ENCODE data around the gene RFX2. TPM values are rescaled to one million over a fixed set of nuclear protein-coding genes. Genes with fewer than 3 reads are reported as not detected.
"Not testable (repeated sequence)": the region's sequence is repeated elsewhere in the genome, so short reads cannot be mapped to it uniquely, and the experiment has no call there.

The RFX2 gene
- total RNA-seq, 1 donor from 2014 or later: 2.3 TPM

DNA sequence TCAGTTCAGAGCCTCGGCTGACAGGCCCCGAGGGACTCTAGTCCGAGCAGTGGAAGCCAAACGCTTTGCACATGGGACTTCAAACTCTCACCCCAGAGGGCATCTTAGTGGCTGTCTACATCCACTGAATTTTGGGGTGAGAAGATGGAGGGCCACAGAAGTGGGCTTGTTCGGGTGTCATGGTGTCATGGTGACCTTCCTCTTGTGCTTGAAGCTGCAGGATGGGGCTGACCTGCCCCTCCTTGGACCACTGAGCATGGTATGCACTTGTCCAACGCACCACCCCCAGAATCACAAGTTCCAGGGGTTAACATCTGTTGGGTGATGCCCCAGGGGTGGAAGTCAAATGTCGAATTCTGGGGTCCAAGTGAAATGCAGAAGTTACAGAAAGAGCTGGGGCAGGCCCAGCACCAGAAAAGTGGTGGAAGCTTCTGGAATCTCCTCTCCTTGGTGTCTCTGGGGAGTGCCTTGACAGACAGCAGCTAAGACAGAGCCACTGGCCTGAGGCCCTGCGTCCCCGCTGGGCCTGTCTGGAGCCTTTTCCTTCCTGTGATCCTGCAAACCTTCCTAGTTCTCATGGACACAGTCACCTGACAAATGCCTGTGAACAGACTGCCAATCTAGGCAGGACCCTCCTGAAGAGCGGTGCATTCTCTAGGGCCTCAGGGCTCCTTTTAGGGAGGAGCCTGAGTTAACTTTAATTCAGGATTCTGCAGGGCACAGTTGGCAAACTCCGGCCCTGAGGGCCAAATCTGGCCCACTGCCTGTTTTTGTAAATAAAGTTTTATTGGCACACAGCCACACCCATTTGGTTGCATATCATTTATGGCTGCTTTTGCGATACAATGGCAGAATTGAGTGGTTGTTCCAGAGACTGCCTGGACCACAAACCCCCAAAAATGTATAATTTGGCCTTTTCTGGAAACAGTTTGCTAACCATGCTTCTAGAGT, 67.2 kb downstream of the RFX2 start:
- peak; percentile 33 for DNase-seq (ENCODE audit: low spot score)
- no peak for ATAC-seq

DNA sequence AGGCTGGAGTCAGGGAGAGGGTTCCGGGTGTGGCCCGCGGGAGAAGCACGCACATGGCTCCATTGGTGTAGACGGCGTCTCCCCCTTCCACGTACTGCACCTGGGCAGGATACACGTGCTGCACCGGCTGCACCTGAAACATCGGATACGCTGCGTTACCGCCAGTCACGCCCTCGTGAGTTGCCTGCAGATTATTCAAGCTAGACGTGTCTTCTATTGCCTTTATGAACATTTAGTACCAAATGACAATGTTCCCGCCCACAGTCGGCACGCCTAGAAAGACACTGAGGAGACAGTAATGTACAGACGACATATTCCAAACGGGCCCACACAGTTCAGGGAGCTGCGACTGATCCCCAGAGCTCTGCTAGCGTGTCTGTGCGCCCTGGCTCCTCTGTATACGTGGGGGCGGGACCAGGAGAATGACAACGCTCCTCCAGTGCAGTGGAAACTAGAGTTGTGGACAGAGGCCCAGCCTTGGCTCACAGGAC, 68.3 kb downstream of the RFX2 start:
- DNase-seq (ENCODE audit: low spot score) (peak; percentile 39), ATAC-seq (no peak)

DNA sequence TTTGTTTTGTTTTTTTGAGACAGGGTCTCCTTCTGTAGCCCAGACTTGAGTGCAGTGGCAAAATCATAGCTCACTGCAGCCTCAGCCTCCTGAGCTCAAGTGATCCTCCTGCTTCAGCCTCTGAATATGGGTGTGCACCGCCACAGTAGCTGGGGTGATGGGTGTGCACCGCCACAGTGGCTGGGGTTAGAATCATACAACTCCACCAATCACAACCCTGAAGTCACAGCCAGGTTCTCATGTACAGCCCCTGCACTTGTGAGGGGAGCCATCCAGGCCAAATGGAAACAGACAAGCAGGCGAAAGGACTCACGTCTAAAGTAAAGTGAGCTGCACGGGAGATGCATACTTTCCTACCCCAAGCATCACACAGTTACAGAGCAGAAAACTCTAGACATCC, 69.2 kb downstream of the RFX2 start:
- peak; percentile 33 for DNase-seq (ENCODE audit: low spot score)
- ATAC-seq: no peak

DNA sequence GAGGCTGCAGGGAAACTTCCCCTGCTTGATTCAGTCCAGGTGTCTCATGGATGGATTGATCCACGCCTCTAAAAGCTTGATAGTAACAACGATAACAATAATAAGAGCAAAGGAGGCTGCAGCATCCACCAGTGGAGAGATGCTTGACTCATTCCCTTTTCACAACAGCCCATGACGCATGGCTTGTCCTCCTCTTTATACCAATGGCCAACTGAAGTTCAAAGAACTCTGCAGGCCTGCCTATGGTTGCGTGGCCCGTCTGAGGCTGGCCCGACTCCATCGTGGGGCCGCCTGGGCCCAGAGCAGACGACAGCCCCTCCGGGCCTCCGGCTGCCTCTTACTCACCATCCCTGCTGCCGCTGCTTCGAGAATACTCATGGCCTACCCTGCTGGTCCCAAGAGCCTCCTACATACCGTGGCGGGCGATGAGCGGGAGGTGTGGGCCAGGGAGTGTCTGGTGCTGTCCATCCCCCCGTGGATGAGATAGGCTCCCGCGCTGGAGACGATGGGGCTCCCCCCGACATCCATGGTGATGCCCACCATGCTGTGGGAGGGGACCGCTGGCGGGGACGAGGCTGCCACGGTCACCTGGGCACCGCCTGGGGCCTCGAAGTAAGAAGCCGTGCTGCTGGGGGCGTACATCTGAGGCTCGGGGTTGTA, 70.6 kb downstream of the RFX2 start:
- DNase-seq (ENCODE audit: low spot score) (peak; percentile 41), ATAC-seq (no peak)

DNA sequence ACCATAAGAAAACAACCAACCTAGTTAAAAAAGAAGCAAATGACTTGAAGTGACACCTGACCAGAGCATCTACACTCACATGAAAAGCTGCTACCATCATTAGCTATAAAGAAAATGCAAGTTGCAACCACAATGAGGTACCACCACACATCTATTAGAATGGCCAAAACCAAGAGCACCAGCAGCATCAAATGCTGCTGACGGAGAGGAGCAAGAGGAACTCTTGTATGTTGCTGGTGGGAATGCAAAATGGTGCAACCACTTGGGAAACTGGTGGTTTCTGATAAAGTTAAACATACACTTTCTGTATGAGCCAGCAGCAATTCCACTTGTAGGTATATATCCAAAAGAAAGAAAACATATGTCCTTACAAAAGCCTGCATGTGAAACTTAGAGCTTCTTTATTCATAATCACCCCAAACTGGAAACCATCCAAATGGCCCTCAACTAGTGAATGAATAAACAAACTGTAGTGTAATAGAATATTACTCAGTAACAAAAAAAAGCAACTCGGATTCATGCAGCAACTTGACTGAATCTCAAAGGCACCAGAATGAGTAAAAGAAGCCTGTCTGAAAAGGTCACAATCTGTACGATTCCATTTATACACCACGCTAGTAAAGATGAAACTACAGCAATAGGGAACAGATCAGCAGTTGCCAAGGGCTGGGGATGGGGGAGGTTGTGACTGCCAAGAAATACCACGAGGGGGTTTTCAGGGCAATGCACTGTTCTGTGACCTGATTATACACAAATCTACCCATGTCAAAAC, 71.5 kb downstream of the RFX2 start:
- ATAC-seq: no peak
- DNase-seq (ENCODE audit: low spot score): no peak

DNA sequence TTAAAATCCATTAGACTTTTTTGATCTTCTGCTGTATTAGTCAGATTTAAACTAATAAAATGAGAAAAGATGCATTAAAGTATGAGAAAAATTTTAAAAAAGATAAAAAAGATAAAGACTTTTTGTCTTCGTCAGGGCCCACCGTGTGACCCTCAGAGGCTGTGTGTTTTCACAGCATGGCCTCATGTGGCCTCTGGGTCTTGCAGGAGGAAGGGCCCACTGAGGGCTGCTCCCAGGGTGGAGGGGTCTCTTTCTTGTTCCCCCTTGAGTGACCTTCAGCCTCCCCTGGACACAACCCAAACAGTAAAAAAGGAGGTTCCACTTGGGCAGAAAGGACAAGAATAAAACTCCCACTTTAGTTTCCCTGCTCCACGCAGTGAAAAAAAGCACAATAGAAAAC, 75.3 kb downstream of the RFX2 start:
- ATAC-seq: no peak
- DNase-seq (ENCODE audit: low spot score): peak; percentile 8

DNA sequence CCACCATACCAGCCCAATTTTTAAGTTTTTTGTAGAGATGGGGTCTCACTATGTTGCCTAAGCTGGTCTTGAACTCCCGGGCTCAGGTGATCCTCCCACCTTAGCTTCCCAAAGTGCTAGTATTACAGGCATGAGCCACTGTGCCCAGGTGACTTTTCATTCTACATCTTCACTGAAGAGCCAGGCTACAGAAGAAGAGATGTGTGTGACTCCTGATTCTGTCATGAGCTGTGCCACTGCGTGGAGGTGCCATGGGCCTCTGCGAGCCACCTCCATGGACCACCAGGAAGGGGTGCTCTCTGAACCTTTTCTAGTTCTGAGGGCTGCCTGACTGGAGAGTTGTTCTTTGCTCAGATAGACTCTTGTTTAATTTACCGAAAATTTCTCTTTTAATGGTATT, 75.8 kb downstream of the RFX2 start:
- peak; percentile 16 for DNase-seq (ENCODE audit: low spot score)

DNA sequence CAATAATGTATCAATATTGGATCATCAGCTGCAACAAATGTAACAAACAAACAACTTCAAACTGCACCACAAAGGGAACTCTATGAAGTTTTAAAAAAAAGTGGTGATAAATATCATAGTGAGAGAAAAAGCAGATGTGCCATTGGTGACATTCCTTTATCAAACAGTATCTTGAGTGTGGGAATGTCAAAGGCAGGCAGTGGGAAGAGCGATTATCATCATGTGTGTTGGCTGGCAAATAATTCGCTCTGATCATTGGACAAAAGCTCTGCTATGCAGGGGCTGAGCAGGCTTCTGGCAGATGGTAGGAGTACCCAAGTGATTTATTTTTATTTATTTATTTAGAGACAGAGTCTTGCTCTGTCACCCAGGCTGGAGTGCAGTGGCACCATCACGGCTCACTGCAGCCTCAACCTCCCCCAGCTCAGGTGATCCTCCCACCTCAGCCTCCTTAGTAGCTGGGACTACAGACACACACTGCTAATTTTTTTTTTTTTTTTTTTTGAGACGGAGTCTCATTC, 76.5 kb downstream of the RFX2 start:
- DNase-seq (ENCODE audit: low spot score): peak; percentile 4
- no peak for ATAC-seq

More for the DNA sequence above, 75.8 kb downstream of the RFX2 start:
- ATAC-seq: no peak

DNA sequence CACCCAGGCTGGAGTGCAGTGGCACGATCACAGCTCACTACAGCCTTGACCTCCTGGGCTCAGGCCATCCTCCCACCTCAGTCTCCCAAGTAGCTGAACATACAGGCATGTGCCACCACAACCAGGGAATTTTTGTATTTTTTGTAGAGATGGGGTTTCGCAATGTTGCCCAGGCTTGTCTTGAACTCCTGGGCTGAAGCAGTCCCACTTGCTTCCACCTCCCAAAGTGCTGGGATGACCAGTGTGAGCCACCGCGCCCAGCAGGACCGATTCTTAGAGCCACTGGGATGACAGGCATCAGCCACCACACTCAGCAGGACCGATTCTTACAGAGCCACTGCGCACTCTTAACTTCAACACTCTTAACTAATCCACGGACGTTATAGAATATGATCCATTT, 77.5 kb downstream of the RFX2 start:
- ATAC-seq (no peak), DNase-seq (ENCODE audit: low spot score) (peak; percentile 27)

DNA sequence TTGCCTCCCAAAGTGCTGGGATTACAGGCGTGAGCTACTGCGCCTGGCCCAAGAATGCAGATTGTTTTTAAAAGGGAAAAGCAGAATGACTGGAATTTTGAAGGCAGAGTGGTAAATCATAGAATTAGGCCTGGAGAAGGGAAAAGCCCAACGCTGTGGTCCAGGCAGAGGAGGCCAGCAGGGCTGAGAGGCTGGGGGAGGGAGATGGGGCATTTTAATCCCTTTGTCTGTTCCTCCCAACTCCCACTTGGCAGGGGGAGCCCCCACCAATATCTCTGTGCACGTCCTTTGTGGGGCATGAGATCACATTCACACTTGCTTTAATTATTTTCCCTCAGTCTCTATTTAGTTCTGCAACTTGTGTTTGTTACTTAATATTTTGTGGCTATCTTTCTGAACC, 77.9 kb downstream of the RFX2 start:
- DNase-seq (ENCODE audit: low spot score): peak; percentile 16
- no peak for ATAC-seq

DNA sequence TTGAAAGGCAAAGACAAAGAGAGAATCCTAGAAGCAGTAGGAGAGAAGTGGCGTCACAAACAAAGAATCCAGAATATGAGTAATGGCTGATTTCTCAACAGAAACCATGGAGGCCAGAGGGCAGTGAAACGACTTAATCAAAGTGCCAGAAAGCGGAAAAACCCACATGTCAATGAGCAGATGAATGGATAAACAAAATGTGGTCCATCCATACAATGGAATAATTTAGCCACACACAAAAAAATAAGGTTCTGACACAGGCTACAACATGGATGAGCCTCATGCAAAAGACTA, 80.1 kb downstream of the RFX2 start:
- DNase-seq (ENCODE audit: low spot score) (no peak), ATAC-seq (no peak)

DNA sequence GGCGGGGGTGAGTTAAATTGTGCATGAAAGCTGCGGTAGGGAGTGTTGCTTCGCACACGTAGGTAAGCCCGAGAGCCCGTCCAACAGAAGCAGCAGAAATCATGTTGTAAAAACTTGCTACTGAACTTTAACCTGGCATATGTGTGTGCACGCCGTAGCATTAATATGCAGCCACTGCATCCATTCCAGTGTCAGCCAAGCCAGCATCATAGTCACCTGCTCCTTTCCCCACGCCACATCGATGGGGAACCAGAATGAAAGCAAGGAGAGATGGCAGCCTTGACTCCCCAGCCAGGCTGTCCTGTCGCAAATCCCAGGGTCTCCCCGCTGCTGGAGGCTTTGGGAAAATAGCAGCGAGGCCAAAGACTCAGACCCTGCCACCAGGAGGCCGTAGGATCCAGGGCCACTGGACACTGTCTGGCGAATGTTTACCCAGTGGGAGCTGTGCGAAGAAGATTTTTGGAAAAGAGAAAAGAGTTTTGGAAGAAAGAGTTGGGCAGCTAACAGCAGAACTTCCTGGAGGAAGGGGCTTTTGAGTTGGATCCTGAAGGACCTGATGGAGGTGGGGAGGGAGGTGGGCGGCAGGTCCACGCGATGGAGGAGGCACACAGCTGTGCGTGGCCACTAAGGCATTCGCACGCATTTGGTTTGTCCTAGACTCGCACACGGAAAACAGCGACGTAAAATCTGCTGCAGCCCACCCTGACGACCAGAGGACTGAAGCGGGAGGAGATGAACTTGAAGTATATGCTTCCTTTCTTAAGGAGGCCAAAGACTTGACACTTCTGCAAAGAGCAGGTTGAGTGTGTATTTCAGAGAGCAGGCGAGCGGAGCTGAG, 83.7 kb downstream of the RFX2 start:
- no peak for ATAC-seq

DNA sequence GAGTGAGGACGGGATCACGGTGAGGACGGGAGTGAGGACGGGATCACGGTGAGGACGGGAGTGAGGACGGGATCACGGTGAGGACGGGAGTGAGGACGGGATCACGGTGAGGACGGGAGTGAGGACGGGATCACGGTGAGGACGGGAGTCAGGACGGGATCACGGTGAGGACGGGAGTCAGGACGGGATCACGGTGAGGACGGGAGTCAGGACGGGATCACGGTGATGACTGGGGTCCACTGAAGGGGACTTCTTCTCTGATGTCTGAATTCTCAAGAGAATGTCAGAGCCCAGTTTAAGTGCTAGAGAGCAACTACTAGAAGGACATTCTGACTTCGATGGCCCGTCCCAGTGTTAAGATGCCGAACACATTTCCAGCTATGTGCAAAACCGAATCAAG, 85.5 kb downstream of the RFX2 start:
- not testable (repeated sequence) for DNase-seq (ENCODE audit: low spot score); ATAC-seq

More for the DNA sequence above, 83.7 kb downstream of the RFX2 start:
- no peak for DNase-seq (ENCODE audit: low spot score)

DNA sequence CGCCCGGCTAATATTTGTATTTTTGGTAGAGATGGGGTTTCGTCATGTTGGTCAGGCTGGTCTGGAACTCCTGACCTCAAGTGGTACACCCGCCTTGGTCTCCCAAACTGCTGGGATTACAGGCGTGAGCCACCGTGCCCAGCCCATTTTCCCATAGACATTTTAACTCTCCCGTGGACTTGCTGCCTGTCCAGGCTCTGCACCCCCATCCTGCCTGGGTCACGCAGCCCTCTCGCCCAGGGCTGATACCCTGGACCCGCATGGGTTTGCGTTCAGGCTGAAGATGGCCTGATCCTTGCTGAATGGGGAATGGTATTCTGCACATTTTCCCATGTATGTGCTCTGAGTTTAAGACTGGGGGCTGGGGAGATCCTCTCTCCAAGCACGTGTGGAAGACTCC, 86.4 kb downstream of the RFX2 start:
- ATAC-seq: no peak
- DNase-seq (ENCODE audit: low spot score): no peak

DNA sequence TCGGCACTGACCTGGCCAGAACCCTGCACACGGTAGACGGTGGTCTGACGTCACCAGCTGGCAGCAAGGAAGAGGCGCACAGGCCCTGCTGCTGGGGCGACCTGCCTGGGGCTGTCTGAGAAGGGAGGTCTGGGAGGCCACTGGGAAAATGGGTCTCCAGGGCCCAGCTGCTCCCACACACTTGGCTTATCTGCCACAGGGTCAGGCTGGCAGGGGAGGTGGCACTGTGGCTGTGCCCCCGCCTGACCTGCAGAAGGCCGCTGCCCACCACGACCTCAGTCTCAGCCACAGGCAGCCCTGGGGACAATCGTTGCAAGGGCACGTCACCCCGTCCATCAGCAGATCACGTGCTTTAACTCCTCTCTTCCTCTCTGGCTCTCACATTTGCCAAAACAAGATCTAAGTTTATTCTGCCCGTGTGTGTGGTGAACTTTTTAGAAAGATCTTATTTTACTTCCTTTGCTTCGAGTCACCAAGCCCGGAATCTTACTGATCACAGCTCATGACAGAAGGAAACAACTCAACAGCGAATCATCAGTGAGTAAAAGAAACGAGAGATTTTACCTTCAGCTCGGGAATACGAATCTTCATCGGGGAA, 87.1 kb downstream of the RFX2 start:
- no peak for DNase-seq (ENCODE audit: low spot score)
- no peak for ATAC-seq

DNA sequence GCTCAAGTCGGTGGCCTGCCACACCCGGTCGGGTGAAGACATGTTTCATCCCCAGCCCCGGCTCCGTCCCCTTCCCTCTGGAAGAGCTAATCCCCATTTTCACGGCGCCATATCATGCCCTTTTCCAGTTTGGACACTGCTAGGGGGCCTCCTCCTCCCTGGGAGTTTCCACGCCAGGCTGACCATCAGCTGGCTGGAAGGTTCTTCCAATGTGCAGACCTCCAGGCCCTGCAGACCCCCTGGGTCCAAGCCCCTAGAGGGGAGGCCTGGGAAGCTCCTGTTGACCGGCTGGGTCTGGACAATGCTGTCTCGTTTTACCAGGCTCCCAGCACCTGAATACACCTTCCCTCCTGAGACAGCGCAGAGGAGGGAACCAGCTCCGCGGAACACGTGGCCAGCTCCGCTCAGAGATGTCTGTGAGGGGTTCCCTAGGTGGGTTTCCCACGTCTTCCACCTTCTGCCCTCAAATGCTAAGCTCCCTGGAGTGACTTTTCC, 87.7 kb downstream of the RFX2 start:
- peak; percentile 4 for ATAC-seq
- no peak for DNase-seq (ENCODE audit: low spot score)

DNA sequence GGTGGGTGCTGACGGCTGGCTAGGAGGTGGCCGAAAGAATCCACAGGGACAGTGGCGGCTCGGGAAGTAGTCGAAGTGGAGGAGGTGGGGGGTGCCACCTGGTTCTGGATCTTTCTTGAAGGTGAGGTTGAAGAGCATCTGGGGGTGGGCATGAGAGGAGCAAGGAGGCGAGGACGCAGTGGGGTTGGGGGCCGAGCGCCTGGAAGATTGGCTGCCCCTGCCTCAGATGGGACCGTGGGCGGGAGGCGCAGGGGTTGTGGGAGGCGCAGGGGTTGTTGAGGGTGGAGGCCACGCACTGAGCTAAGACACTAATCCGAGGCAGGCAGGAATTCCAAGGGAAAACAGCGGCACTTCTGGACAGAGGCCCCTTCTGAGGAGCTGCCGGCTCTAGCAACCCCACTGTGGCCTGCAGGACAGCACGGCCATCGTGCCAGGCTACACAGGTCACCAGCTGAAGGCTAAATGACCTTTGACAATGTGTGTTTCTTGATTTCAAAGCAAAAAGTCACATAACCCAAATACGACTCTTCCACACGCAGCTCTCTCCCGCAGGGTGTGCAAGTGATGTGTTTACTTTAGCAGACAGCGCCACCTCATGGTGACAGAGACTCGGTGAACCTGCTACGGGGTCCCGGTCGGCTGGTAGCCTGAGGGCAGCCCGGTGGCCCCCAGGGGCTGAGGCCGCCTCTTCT, 88.3 kb downstream of the RFX2 start:
- peak; percentile 93 for ATAC-seq
- peak; percentile 83 for DNase-seq (ENCODE audit: low spot score)

DNA sequence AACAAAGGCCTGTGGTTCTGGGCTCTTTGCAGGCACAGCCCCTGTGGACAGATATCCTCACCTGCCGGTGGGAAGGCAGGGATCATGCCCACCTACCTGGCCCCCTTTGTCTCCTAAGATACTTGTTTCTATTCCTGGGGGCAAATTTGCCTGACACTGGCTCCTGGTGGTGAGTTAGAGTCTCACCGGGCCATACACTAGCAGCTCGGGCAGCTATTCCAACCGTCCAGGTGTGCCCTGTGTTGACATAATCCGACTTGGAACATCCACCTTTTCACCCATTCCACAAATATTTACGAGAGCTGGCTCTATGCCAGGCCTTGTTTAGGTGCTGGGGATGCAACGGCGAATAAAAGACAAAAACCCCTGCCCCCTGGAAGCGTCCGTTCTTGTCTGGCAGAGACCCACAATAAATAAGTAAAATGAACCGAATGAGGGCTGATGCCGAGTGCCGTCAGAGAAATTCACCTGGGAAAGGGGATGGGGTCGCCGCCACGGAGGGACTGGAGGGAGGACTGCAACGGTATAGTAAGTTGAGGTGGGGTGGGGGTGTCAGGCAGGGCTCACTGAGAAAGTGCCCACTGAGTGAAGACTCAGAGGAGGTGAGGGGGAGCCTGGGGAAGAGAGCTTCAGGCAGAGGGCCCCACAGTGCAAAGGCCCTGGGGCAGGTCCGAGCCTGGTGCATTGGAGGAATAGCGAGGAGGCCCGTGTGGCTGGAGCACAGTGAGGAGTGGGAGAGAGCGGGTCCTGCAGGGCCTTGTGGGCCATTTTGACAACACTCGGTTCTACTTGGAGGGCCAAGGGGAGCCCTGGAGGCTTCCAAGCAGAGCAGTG, 89.1 kb downstream of the RFX2 start:
- ATAC-seq (peak; percentile 48), DNase-seq (ENCODE audit: low spot score) (no peak)
